A549 (cell line): Measurements from ENCODE around the gene DNAI4.

Experiments used
- EHMT2 ChIP-seq: fragments of 200-600 bp; sonication (generic); IDR thresholded peaks from 2 replicates; pipeline ENCODE4 v1.6.1; 2016; ENCODE audit warnings: antibody characterized with exemption, low read depth, mild to moderate bottlenecking, moderate library complexity
- EP300 ChIP-seq, 2 experiments: fragments of >200 bp; sonication (Bioruptor Twin); formaldehyde crosslinking; IDR thresholded peaks; 2 replicates in 1 of 2; 3 replicates in 1 of 2; pipeline ENCODE4 v1.6.1; 2016 to 2017
- KDM5A ChIP-seq: fragments of 200-600 bp; sonication (generic); IDR thresholded peaks from 2 replicates; pipeline ENCODE4 v1.6.1; 2016; ENCODE audit warnings: antibody characterized with exemption, mild to moderate bottlenecking
- MAFK ChIP-seq: fragments of 450-650 bp; IDR thresholded peaks from 2 replicates; pipeline ENCODE4 v1.6.1; 2014; ENCODE audit not compliant: partially characterized antibody
- MAZ ChIP-seq: fragments of 150-350 bp; IDR thresholded peaks from 2 replicates; pipeline ENCODE4 v1.6.1; 2014; ENCODE audit warnings: antibody characterized with exemption, low read depth, low read length, borderline replicate concordance
- POLR2A ChIP-seq: IDR thresholded peaks from 2 replicates; pipeline ENCODE4 v1.6.1; 2012; ENCODE audit warnings: mild to moderate bottlenecking, low read length
- POLR2AphosphoS2 ChIP-seq: conservative IDR thresholded peaks from 2 replicates; pipeline ENCODE4 v1.6.1; 2012; ENCODE audit warnings: low read length, improper control_type of control experiment, inconsistent platforms
- RAD21 ChIP-seq, 2 experiments: fragments of >200 bp in 1 of 2; sonication (Bioruptor Twin) in 1 of 2; formaldehyde crosslinking in 1 of 2; IDR thresholded peaks in 1 of 2; conservative IDR thresholded peaks in 1 of 2; 2 replicates in 1 of 2; 3 replicates in 1 of 2; pipeline ENCODE4 v1.6.1; 2012 to 2018; ENCODE audit warnings: inconsistent platforms in 1 of 2
- RFX5 ChIP-seq: fragments of 450-650 bp; IDR thresholded peaks from 2 replicates; pipeline ENCODE4 v1.7.1; 2014; ENCODE audit warnings: antibody characterized with exemption, mild to moderate bottlenecking, moderate library complexity
- ZFP36 ChIP-seq: fragments of 450-650 bp; IDR thresholded peaks from 2 replicates; pipeline ENCODE4 v1.6.1; 2014; ENCODE audit warnings: borderline replicate concordance; ENCODE audit not compliant: partially characterized antibody
- TF ChIP-seq, protein P1 (sequence below): fragments of >200 bp; sonication (Bioruptor Twin); formaldehyde crosslinking; IDR thresholded peaks from 3 replicates; pipeline ENCODE4 v1.5.1; 2016
- TF ChIP-seq, protein P2 (sequence below): fragments of 250-450 bp; sonication (Bioruptor Pico); IDR thresholded peaks from 2 replicates; pipeline ENCODE4 v1.5.0; 2021; ENCODE audit warnings: mild to moderate bottlenecking, moderate library complexity, borderline replicate concordance
- TF ChIP-seq, protein P3 (sequence below): fragments of 150-350 bp; IDR thresholded peaks from 2 replicates; pipeline ENCODE4 v1.6.1; 2014; ENCODE audit warnings: low read depth, mild to moderate bottlenecking, low read length

DNA sequence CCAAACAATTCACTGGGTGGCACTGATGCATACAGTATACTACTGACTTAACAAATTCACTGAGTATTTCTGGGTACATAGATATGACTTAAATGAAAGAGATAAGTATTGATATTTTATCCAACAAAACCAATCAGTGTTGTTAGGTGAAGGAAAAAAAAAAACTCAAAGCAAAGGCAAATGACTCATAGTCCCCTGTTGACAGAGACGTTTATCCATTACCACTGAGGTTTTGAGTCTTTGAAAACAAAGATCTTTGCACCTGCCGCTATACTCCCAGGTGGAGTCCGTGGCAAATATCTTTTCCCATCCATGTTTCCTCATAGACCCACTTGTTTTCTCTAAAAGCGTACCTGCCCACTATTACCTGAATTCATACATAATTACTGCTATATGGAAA lies 154.0 kb downstream of the DNAI4 start:
- TF ChIP-seq EHMT2 (no peak), POLR2A (no peak), POLR2AphosphoS2 (no peak), ZFP36 (no peak), EP300 (IDR thresholded peaks at IDR 0.05) (no peak), RAD21 (conservative IDR thresholded peaks at IDR 0.05 in 1 of 2, IDR thresholded peaks at IDR 0.05 in 1 of 2) (no peak), RFX5 (no peak), MAZ (no peak), KDM5A (no peak), MAFK (no peak)
- TF ChIP-seq, protein P1, sequence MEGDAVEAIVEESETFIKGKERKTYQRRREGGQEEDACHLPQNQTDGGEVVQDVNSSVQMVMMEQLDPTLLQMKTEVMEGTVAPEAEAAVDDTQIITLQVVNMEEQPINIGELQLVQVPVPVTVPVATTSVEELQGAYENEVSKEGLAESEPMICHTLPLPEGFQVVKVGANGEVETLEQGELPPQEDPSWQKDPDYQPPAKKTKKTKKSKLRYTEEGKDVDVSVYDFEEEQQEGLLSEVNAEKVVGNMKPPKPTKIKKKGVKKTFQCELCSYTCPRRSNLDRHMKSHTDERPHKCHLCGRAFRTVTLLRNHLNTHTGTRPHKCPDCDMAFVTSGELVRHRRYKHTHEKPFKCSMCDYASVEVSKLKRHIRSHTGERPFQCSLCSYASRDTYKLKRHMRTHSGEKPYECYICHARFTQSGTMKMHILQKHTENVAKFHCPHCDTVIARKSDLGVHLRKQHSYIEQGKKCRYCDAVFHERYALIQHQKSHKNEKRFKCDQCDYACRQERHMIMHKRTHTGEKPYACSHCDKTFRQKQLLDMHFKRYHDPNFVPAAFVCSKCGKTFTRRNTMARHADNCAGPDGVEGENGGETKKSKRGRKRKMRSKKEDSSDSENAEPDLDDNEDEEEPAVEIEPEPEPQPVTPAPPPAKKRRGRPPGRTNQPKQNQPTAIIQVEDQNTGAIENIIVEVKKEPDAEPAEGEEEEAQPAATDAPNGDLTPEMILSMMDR: no peak
- TF ChIP-seq, protein P2, sequence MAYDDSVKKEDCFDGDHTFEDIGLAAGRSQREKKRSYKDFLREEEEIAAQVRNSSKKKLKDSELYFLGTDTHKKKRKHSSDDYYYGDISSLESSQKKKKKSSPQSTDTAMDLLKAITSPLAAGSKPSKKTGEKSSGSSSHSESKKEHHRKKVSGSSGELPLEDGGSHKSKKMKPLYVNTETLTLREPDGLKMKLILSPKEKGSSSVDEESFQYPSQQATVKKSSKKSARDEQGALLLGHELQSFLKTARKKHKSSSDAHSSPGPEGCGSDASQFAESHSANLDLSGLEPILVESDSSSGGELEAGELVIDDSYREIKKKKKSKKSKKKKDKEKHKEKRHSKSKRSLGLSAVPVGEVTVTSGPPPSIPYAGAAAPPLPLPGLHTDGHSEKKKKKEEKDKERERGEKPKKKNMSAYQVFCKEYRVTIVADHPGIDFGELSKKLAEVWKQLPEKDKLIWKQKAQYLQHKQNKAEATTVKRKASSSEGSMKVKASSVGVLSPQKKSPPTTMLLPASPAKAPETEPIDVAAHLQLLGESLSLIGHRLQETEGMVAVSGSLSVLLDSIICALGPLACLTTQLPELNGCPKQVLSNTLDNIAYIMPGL (CRISPR knock-in tag): no peak
- TF ChIP-seq, protein P3, sequence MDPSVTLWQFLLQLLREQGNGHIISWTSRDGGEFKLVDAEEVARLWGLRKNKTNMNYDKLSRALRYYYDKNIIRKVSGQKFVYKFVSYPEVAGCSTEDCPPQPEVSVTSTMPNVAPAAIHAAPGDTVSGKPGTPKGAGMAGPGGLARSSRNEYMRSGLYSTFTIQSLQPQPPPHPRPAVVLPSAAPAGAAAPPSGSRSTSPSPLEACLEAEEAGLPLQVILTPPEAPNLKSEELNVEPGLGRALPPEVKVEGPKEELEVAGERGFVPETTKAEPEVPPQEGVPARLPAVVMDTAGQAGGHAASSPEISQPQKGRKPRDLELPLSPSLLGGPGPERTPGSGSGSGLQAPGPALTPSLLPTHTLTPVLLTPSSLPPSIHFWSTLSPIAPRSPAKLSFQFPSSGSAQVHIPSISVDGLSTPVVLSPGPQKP: no peak
